Stimulated activated CD4-positive, alpha-beta T cell treated with anti-CD3 and anti-CD28 coated beads, Interleukin-4, amount 100 ng/mL, for 4 hours (primary cell): Measurements from ENCODE around the gene VWA7.

Experiments used
- DNase-seq, 2 experiments: peaks; one replicate each; pipeline ENCODE4 v3.0.0-alpha.2; 2020

Gene VWA7

DNA sequence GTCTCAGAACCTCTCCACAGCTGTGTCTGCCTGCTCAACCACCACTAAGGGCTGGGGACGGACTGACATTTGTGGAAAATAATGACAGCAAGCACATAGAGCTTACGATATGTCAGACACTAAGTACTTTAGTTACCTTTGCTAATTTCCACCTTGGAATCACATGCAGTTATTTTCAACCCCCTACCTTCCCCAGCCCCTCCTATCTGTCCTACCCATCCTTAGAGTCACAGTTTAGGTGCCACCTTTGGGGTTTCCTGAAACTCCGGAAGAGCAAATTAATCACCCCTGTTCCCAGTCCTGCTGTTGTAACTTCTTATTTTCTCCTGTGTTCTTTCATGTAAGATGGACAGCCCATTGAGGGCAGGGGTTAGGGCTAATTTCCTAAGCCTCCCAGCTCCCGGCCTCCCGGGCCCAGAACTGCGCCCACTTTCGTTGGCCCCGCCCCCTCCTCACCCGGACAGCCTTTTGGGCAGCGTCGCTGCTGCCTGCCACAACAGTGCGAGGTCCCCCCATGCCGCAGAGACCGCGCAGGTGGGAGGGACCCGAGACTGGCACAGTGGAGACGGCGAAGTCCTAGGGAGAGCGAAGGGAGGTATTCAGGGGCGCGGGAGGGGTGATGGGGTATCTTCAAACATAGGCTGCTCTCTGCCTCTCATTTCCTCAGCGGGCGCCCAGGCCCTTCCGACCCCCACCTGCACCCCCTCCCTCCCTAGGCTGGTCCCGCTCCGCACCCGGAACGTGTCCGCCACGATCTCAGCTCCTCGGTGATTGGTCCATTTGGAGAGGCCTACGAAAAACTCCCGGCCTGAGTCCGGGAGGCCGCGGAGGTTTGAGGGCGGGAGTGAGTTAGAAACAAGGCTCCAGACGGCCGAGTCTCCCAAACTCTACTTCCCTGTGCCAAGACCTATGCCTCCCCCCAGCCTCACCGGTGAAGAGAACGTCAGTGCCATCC is 49.1 kb downstream of the VWA7 start:
- DNase-seq, result no peak

DNA sequence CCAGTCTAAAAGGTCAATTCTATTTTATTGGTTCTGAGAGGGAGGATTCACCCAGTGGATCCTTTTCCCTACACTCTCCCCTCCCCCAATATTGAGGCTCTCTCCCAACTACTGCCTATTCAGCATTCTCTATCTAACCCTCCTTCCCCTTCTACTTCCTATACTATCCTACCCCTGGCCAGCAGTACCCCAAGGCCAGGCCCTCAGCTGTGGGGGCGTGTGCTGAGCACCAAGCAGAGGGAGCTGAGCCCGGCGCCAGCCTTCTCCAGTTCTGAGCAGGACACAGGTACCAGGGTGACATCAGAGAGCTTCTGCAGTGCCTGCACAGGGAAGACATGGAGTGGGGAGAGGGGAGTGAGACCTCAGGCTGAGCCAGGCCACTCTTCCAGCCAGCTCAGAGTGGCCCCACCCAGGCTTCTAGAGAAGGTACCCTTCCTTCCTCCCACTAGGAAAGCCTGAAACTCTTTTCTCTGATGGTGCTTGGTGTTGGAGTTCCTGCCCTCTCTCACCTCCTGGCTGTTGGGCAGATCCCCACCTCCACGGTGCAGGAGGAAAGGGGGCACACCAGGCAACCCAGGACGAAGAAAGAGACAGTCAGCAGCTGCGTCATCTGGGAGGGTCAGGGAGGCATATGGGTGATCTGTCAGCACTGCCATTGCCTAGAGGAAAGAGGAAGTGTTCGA is 50.0 kb downstream of the VWA7 start:
- DNase-seq, result peak in 1 of 2 experiments; percentile 21

DNA sequence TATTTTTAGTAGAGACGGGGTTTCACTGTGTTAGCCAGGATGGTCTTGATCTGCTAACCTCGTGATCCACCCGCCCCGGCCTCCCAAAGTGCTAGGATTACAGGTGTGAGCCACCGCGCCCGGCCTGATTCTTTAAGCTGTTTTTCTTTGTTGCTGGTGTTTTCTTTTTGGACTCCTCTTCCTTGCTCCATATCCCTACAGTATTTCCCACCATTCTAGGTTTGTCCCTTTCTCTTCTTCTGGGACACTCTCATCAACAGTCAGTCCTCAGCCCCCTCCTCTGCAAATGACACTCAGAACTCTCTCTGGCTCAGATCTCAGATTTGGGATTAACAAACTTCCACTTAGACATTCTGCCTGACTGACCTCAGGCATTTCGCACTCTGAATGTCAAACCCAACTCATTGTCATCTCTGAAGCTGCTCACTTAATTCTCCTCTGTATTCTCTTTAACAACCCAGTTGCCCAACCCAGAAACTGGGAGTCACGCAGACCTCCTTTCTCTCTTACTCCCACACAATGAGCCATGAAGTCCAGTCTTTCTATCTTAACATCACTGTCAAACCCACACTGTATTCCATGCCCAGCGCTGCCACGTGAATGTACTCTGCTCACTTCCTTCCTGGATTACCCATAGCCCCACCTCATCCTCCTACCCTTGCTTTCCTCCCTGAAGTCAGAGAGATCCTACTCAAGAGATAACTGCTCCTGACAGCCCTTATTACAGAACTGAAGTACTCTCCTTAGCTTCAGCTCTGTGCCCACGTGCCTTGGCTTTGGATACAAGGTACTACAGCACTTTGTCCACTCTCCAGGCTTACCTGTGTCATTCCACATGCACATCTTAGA is 51.4 kb downstream of the VWA7 start:
- no peak for DNase-seq

DNA sequence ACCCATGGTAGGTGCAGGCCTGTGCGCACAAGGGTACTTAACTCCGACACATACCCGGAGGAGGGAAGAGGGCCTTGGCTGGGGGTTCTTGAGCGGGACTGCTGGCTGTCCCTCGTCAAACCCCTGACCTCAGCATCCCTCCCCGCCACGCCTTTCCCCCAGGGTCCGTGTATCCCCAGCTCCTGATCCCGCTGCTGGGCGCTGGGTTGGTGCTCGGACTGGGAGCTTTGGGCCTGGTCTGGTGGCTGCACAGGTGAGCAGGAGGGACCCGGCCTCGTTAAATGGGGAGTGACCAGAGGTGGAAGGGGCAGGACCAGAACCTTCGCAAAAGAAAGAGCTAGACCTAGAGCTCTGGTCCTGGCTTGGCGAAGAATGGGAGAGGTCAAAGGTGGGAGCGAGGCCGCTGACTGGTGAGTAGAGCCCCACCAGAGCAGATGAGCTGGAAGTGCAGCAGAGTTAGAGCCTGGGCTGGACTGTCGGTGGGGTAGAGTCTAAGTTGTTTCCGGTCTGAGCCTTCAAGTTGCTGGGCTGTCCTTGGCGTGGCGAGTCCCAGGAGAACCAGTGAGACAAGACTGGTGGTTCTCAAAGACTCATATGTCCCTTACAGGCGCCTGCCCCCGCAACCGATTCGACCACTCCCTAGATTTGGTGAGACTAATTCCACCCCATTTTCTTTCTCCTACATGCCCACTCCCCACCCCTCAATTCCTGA is 53.0 kb downstream of the VWA7 start:
- no peak for DNase-seq

DNA sequence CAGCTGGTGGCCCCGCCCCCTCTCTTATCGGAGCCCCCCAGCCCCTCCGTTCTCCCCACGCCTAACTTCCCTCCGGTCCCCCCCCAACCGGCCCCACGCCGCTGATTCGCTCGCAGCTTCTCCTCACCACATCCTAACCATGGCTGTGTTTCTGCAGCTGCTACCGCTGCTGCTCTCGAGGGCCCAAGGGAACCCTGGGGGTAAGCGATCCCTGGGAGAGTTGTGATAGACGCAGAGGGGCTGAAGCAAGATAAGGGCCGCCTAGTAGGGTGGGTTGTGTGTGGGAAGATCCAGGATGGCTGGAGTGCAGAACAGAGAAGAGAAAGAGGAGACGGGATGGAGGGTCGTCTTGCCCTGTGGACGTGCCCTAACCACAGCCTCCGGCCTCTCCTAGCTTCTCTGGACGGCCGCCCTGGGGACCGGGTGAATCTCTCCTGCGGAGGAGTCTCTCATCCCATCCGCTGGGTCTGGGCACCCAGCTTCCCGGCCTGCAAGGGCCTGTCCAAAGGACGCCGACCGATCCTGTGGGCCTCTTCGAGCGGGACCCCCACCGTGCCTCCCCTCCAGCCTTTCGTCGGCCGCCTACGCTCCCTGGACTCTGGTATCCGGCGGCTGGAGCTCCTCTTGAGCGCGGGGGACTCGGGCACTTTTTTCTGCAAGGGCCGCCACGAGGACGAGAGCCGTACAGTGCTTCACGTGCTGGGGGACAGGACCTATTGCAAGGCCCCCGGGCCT is 53.7 kb downstream of the VWA7 start, which contains the start of gene MPIG6B:
TSS of gene MPIG6B (plus strand) at position 129 of the 735 bp plus-strand sequence. CDS start at position 140, 11 bp downstream.
- no peak for DNase-seq

DNA sequence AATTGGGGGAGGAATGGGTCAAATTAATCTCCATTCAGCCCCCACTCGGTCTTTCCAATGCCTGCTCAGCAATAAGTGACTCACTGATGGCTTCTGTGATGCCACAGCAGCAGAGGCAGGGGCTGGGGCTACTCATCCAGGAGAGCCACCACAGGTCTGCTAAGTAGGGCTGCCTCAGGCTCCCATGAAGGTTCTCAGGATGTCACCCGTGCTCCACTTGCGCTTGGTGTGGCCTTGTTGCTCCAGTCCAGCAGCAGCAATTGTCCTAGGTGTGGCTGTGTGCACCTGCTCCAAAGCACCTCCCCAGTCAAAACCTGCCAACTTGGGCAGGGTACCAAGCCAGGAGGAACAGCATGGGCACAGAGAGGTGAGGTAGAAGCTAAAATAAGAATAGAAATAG is 55.0 kb downstream of the VWA7 start:
- no peak for DNase-seq

DNA sequence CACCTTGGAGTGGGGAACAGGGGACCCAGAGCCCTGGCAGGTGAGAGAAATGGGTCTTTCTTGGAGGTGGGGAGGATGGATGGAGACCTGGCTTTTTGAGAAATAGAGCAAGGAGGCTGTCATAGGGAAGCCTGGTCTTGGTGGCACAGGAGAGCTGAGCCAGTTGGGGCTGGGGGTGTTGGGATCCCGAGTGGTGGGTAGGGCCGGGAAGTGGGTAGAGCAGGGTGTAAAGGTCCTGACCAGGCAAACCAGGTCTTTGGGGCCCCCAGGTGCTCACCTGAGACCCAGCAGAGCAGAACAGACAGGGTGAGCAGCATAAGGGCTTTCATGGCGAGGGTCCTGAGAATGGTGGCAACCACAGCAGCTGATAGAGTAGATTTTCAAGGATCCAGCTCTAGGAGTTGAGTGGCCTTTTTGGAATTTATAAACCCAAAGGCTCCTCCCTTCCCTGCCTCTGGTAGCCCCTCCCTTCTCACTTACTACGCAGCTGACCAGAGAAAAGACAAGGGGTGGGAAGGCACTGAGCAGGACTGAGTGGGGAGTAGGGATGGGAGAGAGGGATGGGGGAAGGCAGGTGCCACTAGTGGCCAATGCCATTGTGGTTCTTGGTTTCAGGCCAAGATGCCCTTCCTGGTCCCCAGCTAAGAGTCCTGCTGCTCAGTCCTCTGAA is 55.6 kb downstream of the VWA7 start, which contains the start of gene LY6G6C:
TSS of gene LY6G6C (minus strand) at position 396 of the 670 bp plus-strand sequence. CDS start at position 329, 67 bp downstream.
- DNase-seq, result no peak

DNA sequence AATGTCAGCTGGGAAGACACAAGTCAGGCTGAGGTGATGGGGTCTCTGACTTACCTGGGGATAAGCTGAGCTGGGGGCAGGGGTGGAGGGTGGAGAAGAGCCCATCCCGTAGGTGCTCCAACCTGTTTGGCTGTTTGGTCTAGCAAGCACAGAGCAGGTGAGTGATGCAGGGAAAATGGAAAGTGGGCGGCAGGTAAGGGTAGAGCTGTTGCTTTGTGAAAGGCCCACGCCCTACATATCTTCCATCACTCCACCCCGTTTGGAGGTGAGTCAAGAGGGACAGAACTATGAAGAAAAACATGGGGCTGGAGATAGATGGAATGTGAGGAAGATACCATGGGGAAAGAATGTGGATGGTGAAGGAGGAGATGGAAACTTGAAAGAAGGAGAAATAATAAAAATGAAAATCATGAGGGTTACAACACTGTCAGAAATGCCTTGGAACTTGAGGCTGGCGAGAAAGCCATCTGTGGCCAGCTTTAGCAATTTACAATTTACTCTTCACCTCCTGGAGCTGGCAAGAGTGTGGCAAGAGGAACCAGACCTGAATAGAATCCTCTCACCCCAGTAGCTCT is 56.8 kb downstream of the VWA7 start:
- no peak for DNase-seq

DNA sequence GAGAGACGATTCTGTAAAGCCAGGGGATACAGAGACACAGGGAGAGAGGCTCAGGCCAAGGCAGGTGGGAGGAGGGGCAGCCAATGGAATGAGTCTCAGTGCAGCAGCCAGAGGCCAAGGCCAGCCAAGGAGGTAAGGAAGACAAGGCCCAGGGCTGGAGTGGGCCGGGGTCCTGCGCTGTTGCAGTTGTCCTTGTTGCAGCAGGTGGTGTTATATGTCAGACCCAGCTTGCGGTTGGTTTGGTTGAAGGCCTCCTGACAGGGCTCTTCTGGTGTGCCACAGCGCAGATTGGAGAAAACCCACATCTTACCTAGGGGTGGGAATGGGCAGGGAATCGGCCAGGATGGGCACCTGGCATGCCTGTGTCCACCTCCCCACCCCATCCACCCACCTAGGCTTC is 58.1 kb downstream of the VWA7 start:
- no peak for DNase-seq

DNA sequence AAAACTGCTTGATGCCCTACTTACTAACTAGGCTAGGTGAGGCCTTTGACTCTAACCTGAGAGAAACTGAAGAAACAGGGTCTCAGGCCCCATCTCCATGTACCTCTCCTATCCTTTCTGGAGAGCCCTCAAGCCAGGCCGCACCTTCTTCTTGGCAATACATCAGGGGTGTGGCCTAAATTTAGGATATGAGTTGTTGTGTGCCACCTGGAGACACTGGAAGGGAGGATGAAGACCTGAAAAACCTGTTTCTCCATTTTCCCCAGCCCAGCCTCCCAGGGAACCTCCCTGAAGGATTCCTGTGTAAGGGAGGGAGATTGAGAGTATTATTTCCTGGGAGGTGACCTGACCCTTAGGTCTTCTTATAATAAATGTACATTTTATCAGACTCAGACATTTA is 58.9 kb downstream of the VWA7 start:
- no peak for DNase-seq

DNA sequence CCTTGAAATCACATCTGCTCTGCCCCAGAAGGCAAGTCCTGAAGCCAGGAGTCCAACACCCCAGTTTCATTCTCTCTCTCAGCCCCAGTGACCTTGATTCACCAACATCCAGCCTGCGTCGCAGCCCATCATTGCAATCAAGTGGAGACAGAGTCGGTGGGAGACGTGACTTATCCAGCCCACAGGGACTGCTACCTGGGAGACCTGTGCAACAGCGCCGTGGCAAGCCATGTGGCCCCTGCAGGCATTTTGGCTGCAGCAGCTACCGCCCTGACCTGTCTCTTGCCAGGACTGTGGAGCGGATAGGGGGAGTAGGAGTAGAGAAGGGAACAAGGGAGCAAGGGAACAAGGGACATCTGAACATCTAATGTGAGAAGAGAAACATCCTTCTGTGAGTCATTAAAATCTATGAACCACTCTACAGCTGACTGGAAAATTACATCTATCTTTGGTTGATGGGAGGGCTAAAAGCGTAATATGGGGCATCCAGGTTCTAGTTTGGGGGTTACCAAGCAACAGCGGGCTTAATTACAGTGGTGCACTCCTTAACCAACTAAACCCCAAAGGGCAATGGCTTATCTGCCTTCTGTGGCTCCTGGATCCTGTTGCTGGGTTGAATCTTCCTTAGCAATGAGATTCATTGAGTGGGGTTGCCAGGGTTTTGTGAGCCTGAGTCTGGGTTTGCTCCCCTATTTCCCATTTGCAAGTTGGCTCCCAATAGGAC is 59.5 kb downstream of the VWA7 start:
- no peak for DNase-seq
